Stimulated activated naive CD4-positive, alpha-beta T cell treated with Interleukin-2 at 50 U/mL for 16 hours (primary cell): Measurements from ENCODE around the gene MICA.
"Not testable (repeated sequence)": the region's sequence is repeated elsewhere in the genome, so short reads cannot be mapped to it uniquely, and the experiment has no call there.

Source experiments
- DNase-seq: peaks from one replicate; lab custom pipeline; 2025; lab: John Stamatoyannopoulos, UW

MICA gene

DNA sequence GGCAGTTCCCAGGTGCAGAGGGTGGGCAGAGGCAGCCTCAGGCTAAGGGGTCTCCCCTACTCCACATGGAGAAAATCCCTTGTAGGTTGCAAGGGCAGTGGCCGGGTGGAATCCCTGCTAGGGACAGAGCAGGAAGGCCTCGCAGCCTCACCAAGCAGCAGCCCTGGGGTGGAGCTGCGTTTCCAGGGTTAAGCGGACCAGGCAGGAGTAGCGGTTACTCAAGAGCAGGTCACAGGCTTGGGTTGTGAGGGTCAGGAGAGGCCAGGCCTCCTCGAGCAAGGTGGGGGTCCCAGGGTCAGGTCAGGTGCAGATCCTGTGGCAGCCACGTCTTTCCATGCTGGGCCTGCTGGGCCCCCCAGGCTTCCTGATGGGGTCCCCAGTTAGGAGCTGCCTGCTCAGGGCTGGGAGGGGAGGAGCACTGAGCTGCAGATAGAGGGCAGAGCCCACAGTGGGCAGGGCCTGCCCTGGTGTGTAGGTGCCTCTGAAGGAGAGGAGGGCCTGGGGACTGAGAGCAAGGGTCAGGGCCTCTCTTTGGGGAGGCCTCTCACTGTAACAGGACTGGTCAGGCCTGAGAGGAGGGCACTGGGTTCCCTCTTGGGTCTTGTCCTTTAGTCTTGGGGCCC is 10.9 kb downstream of the MICA start:
- not testable (repeated sequence) for DNase-seq

DNA sequence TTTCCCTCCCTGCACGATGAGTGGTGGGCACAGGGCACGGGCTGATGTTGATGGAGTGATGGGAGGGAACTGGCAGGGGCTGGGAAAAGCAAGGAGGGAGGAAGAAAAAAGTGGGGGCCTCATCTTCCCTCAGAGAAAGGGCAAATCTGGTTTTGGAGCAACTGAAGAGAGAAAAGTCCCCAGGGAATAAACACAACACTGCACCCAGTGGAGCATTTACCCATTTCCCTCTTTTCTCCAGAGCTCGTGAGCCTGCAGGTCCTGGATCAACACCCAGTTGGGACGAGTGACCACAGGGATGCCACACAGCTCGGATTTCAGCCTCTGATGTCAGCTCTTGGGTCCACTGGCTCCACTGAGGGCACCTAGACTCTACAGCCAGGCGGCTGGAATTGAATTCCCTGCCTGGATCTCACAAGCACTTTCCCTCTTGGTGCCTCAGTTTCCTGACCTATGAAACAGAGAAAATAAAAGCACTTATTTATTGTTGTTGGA is 11.4 kb downstream of the MICA start:
- DNase-seq: no peak

DNA sequence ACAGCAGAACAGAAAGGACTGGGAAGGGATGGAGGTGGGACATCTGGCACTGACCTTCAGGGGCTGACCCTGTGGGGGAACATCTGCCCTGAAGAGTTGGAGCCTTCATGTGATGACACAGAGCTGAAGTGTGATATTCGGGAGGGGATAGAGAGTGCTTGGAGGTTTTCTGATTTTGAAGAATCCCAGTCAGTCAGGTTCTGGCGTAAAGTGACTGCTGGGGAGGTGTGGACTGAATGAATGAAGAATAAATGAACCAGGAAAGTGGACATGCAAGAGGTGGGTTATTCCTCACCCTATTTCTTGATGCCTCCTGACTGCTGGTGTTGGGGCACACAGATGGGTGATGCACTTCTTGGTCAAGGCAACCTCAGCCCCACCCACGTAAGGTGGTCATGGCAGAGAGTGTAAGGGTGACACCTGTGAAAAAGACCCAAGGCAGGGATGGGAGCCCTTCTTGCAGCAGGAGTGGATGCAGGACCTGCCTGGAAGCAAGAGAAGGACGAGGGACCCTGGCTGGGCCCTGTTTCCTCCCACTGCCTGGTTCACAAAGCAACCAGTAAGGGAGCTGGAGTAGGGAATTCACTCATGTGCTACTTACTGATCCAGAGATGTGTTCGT is 13.1 kb downstream of the MICA start:
- no peak for DNase-seq

DNA sequence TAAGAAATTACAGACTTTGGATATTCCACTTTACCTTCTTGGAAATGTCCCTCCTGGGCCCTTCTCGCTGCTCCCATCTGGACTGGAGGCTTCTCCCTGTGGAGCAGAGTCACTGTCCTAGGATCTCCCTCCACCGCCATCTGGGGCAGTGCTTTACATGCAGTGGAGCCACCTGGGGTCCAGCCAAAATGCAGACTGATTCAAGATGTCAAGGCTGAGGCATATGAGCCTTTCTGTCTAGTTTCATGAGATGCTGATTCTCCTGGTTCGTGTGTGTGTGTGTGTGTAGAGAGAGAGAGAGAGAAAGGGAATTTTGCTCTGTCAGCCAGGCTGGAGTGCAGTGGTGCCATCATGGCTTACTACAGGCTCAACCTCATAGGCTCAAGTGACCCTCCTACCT is 14.9 kb downstream of the MICA start:
- DNase-seq: no peak

DNA sequence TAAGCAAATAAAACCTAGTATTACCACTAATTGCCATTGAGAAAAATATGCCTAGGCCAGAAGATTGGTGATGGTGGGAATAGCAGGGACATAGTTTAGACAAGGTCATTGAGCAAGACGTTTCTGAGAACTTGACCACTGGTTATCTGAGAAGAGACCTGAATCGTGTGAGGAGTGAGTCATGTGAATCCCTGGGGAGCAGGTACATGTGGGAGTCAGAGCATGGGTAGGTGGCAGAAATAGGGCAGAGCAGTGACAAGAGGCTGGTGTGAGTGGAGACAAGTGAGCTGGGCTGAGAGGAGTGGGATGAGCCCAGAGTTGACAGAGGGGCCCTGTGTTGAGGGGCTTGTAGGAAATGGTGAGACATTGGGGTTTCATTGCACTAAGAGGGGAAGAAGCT is 16.4 kb downstream of the MICA start:
- no peak for DNase-seq

DNA sequence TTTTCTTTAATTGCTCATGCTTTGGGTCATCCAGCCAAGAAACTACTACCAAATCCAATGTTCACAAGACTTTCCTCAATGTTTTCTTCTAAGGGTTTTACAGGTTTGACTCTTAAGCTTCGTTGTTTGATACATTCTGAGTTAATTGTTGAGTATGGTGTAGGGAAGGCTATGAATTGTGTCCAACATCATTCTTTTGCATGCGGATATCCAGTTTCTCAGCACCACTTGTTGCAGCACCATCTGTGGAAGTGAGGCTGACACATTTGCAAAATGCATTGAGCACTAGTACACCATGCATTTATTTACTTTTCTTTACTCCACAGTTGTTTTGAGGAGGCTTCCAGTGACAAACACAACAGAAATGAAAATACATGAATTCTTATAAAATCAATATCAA is 17.2 kb downstream of the MICA start:
- no peak for DNase-seq

DNA sequence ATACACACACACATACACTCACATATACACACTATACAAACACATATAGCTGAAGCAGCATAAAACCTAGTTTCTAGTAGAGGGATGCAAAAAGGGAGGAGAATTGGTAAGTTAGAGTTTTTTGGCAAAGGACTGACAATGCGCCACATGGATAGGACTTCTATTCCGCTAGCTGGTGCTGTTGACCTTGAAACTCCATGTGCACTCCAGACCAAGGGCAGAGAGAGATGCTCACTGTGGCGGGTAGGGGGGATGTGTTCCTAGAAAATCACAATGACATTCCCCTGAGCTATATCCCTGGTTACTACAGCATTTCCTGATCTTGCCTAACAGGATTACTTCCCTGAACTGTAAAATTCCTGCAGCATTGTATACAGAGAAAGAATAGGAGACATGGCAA is 19.2 kb downstream of the MICA start:
- DNase-seq: no peak

DNA sequence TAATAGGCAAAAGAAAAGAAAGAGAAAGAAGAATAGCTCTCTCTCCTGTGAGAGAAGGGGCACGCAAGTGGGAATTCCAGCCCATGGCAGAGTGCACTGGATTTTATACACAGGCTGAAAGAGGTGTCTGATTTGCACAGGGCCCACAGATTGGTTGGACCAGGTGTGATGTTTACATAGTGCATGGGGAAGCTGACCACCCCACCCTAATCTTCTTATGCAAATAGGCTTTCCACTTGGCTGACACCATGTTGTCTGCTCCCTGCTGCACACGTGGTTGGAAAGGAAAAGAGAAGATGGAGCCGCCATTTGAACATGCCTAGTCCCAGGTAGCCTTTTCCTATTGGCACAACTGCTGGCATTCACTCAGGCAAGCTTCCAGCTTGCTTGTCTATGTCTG is 20.2 kb downstream of the MICA start:
- no peak for DNase-seq

DNA sequence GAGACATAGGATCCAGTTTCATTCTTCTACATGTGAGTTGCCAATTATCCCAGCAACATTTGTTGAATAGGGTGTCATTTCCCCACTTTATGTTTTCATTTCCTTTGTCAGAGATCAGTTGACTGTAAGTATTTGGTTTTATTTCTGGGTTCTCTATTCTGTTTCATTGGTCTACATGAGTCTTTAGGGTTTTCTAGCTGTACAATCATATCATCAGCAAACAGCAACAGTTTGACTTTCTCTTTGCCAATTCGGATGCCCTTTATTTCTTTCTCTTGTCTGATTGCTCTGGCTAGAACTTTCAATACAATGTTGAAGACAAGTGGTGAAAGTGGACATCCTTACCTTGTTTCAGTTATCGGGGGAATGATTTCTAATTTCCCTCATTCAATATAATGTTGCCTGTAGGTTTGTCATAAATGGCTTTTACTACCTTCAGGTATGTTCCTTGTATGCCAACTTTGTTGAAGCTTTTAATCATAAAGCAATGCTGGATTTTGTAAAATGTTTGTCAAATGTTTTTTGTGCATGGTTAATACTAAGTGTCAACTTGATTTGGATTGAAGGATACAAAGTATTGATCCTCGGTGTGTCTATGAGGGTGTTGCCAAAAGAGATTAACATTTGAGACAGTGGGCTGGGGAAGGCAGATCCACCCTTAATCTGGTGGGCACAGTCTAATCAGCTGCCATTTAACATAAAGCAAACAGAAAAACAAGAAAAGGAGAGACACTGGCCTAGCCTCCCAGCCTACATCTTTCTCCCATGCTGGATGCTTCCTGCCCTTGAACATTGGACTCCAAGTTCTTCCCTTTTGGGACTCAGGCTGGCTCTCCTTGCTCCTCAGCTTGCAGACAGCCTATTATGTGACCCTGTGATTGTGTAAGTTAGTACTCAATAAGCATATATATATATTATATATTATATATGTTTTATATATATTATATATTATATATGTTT is 23.3 kb downstream of the MICA start:
- no peak for DNase-seq

DNA sequence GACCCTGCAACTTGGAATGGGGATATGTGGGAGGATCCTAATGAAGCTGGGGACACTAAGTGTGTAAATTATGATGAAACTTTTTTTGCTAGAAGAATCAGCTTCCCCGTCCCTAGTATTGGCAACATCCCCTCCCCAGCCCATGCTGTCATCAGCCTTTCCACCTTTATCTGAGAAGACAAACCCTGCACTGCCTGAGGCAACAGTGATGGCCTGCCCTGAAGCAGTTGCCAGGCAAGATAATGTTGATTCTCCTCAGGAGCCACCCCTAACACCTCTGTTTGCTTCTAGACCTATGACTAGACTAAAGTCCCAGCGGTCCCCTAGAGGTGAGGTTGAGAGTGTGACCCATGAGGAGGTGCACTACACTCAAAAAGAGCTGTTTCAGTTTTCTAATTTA is 27.1 kb downstream of the MICA start:
- no peak for DNase-seq

DNA sequence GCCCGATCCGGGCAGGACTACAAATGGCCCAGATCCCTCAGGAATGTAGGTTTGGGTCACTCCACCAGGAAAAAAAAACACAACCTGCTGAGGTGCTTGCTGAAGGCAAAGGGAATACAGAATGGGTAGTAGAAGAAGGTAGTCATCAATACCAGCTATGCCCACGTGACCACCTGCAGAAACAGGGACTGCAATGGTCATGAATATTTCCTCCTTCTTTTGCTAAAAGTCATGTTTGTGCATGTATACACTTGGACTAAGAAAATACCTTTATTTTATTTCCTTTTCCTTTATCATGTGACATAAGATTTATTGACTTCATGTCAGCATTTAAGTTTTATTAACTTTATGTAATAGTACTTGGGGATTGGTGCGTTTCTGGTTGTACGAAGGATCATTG is 31.7 kb downstream of the MICA start:
- not testable (repeated sequence) for DNase-seq

DNA sequence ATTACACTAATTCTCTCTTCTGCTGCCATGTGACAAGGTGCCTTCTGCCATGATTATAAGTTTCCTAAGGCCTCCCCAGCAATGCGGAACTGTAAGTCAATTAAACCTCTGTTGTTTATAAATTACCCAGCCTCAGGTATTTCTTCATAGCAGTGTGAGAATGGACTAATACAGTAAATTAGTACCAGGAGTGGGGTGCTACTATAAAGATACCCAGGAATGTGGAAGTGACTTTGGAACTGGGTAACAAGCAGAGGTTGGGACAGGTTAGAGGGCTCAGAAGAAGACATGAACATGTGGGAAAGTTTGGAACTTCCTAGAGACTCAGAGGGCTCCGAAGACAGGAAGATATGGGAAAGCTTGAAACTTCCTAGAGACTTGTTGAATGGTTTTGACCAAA is 34.8 kb downstream of the MICA start:
- no peak for DNase-seq

DNA sequence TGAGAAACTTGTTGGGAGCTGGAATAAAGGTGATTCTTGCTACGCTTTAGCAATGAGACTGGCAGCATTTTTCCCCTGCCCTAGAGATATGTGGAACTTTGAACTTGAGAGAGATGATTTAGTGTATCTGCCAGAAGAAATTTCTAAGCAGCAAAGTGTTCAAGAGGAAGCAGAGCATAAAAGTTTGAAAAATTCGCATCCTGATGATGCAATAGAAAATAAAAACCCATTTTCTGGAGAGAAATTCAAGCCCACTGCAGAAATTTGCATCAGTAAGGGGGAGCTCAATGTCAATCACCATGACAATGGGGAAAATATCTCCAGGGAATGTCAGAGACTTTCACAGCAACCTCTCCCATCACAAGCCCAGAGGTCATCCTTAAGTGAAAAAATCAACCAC is 35.3 kb downstream of the MICA start:
- no peak for DNase-seq

DNA sequence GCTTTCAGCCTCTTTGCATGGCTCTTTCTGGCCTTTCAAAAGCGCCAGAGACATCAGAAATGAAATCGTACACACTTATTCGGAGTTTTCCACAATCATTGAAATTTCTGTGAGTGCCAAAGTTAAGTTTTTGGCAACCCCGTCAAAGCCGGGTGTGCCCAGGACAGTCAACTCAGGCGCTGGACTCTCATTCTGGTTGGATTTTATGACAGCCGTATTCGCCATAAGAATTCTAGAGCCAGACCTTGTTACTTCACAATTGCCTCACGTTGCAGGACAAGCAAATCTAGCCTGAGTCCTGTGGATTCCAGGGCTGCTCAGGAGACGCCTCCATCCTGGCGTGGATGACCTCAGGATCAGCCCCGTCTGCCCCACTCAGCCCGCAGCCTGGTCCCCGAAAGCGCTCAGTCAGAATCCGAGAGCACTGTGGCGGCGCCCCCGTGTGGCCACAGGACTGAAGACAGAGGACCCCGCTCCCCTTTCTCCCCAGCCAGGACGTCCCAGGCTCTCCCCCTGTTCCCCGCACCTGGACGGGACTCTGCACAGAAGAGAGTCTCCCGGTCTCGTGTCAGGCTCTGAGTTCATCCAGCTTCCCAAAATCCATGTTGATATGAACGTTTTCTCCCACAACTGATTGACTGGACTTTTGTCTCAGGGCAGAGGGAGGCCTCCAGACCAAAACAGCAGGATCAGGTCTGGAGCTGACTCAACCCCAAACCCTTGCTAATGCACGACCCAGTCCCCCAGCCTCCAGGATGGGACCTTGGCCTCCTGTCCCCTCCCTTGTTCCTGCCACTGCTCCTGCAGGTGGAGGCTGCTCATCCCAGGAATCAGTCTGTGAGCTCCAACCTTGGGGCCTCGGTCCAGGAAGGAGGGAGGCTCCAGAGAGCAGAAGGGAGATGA is 38.2 kb downstream of the MICA start:
- DNase-seq: no peak

DNA sequence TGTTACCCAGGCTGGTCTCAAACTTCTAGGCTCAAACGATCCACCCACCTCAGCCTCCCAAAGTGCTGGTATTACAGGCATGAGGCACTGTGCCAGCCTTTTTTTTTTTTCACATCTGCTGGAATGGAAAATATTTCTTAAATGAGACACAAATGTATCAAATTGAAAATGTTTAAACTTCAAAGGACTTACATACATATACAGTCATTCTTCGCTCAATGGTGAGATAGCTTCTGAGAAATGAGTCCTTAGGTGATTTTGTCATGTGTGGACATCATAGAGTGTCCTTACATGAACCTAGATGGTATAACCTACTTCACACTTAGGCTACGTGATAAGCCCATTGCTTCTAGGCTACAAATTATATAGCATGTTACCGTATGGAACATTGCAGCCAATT is 43.1 kb downstream of the MICA start:
- DNase-seq: no peak

DNA sequence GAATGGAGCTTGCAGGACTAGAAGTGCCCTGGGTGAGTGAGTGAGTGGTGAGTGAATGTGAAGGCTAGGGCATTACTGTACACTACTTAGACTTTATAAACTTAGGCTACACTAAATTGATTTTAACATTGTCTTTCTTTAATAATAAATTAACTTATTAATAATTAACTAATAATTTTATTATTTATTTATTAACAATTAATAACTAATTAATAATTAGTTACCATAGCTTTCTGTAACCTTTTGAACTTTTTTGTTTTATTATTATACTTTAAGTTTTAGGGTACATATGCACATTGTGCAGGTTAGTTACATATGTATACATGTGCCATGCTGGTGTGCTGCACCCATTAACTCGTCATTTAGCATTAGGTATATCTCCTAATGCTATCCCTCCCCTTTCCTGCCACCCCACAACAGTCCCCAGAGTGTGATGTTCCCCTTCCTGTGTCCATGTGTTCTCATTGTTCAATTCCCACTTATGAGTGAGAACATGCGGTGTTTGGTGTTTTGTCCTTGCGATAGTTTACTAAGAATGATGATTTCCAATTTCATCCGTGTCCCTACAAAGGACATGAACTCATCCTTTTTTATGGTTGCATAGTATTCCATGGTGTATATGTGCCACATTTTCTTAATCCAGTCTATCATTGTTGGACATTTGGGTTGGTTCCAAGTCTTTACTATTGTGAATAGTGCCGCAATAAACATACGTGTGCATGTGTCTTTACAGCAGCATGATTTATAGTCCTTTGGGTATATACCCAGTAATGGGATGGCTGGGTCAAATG is 43.8 kb downstream of the MICA start:
- not testable (repeated sequence) for DNase-seq

DNA sequence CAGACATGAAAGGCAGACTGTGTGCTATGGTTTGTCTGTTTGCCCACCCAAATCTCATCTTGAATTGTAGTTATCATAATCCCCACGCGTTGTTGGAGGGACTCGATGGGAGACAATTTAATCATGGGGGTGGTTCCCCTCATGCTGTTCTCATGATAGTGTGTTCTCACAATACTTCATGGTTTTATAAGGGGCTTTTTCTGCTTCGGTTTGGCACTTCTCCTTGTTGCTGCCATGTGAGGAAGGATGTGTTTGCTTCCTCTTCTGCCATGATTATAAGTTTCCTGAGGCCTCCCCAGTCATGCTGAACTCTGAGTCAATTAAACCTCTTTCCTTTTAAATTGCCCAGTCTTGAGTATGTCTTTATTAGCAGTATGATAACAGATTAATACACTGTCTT is 47.4 kb downstream of the MICA start:
- DNase-seq: no peak

DNA sequence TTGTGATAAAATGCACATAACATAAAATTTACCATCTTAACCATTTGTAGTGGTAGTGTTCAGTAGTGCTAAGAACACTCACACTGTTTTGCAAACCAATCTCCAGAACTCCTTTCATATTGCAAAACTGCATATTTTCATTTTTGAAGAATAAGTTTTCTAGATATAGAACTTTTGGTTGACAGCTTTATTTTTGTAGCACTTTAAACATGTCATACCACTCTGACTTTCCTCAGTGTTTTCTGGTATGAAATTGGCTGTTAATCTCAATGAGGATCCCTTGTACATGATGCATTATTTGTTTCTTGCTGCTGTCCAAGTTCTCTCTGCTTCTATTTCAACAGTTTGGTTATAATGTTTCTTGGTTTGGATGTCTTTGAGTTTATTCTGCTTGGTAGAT is 49.5 kb downstream of the MICA start:
- DNase-seq: no peak

DNA sequence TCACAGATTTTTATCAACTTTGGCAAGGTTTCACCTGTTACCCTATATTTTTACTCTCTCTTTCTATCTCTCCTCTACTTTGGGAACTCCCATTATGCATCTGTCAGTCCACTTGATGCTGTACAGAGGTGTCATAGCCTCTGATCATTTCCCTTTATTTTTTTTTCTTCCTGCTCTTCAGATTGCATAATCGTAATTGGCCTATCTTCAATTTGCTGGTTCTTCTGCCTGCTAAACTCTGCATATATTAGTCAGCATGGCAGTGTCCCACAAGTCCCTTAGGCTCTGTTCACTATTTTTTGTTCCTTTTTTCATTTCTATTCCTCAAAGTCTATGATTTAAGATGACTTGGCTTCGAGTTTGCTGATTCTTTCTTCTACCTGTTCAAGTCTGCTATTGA is 49.9 kb downstream of the MICA start:
- no peak for DNase-seq

DNA sequence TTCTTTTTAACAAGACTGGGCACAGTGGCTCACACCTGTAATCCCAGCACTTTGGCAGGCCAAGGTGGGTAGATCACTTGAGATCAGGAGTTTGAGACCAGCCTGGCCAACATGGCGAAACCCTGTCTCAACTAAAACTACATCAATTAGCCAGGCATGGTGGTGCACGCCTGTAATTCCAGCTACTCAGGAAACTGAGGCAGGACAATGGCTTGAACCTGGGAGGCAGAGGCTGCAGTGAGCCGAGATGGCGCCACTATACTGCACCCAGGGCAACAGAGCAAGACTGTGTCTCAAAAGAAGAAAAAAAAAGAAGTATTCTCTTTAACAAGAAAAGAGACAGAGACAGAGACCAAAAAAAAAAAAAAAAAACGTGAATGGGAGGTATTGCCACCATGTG is 56.5 kb downstream of the MICA start:
- not testable (repeated sequence) for DNase-seq
